Measurements from ENCODE around the gene CORO1C. TPM values are rescaled to one million over a fixed set of nuclear protein-coding genes. Genes with fewer than 3 reads are reported as not detected.

Gene CORO1C
- polyA plus RNA-seq, 2 of the 4 experiments (the other 2 are of a cell fraction), result 166 to 245 TPM

DNA sequence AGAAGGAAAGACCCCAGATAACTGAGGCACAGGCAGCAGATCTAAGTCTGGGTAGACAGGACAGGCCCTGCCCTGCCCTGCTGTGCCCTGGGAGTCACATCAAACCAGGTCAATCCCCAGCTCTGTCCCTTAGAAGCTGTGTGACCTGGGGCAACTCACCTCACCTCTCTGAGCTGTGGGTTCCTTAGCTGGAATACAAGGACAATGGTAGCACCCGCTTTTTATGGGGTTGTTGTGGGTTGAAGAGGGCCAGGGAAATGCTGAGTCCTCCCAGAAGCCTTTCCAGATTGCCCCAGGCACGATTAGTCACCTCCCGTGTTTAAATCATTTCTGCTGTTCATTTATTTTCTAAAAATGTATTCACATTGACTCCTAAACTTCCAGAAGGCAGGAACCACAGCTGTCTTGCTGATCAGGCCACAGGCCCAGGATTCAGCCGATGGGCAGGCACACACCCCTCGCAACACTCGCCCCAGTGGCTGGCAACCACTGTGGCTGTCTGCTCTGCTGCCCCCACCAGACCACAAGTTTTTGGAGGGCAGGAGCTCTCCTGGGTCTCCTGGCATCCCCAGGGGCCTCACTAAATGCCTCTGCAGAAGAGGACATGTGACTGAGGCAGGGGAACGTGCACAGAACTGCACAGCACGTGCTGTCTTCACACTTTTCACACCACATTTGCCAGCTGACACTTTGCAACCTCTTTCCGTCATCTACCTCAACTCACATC, 100.7 kb downstream of the CORO1C start:
- CTCF ChIA-PET, result interaction anchor here (1.3 to 17.1 kb wide), 3 partner anchors 11 to 67 kb away, joined by 4 to 178 read pairs (median 8); no protein-coding TSS in a partner anchor
- ATAC-seq, result peak; percentile 6 to 20; a peak in 3 of 6 replicates
- H3K4me2 ChIP-seq, result peak overlapping the region; percentile 61
- no peak overlapping the region for H3K4me3 ChIP-seq
- H3K4me1 ChIP-seq, result peaks cover 43% of the 10 kb centered on the region
- no peak for FAIRE-seq
- POLR2A ChIA-PET, result interaction anchor here (0.8 to 1.4 kb wide), 2 partner anchors 10 to 68 kb away, joined by 3 to 5 read pairs; partner anchors contain the start of gene ISCU
- TF ChIP-seq ZFP36 (IDR thresholded peaks at IDR 0.05; ENCODE audit: borderline replicate concordance, partially characterized antibody), result peak; percentile 61
- TF ChIP-seq, protein P1, sequence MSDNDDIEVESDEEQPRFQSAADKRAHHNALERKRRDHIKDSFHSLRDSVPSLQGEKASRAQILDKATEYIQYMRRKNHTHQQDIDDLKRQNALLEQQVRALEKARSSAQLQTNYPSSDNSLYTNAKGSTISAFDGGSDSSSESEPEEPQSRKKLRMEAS (IDR thresholded peaks at IDR 0.05), result 0 out of 2 replicates have a peak, but pooled peaks have one; percentile 17
- TF ChIP-seq NR3C1 (IDR thresholded peaks at IDR 0.05), result no peak
- no peak for TF ChIP-seq FOSL2 (IDR thresholded peaks at IDR 0.05)
- TF ChIP-seq FOSL2 (CRISPR knock-in tag; IDR thresholded peaks at IDR 0.05), result peak; percentile 39; the same call in 1 of the 2 replicates
- no peak for TF ChIP-seq RAD21 (conservative IDR thresholded peaks at IDR 0.05 in 1 of 2, IDR thresholded peaks at IDR 0.05 in 1 of 2)
- no peak for TF ChIP-seq HOXB5 (CRISPR knock-in tag; IDR thresholded peaks at IDR 0.05)
- no peak for DNase-seq (ENCODE audit: low read depth in 1 of 2, low spot score in 1 of 2)
- H3K9me3 ChIP-seq, result no peaks in the 10 kb centered on the region
- 58% methylated on average over 9 of the region's 9 CpGs for WGBS (ENCODE audit: missing lambda C conversion rate)
- peak overlapping the region; percentile 43 to 85; a peak in 5 of 6 replicates for H3K27ac ChIP-seq

DNA sequence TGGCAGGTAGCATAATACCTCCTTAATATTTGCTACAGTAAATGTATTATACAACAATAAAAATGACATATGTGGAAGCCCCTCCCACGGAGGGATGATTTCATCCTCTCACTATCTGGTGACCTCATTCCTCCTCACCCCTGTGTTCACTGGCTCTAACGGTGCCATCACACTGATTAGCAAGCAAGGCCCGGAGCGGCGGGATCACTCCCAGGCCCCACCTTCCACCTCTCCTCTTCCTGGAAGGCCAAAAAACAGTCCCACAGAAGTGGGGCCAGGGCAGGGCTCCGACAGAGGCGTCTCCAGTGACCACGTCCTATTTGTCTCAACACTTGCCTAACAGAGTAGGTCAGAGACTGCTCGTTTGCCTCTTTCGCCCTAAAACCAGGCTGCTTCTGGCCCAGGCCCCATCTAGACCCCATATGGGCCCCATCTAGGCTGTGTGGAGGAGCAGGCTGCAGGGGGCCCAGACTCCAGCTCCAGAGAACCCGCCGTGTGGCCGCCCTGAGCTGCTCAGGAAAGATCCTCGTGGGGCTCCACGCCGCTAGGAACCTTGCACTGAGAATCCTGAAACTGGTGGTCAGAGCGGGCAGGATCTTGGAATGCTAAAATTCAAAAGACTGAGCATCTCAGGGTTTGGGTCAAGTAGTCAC, 101.4 kb downstream of the CORO1C start:
- DNase-seq (ENCODE audit: low read depth in 1 of 2, low spot score in 1 of 2) (peak in 1 of 2 experiments; percentile 58), ATAC-seq (peak; percentile 58 to 60; a peak in 5 of 6 replicates), FAIRE-seq (no peak)
- H3K27ac ChIP-seq, result peak overlapping the region; percentile 43 to 85
- TF ChIP-seq HOXB13 (CRISPR knock-in tag; IDR thresholded peaks at IDR 0.05; ENCODE audit: low read depth) (no peak), RFX5 (IDR thresholded peaks at IDR 0.05) (0 out of 2 replicates have a peak, but pooled peaks have one; percentile 31)
- no peak overlapping the region for H3K4me3 ChIP-seq
- ChIA-PET CTCF (interaction anchor here (1.0 to 17.1 kb wide), 3 partner anchors 11 to 463 kb away, joined by 4 to 178 read pairs (median 8); no protein-coding TSS in a partner anchor), POLR2A (no interaction called here)
- H3K9me3 ChIP-seq, result no peaks in the 10 kb centered on the region
- H3K4me1 ChIP-seq, result peaks cover 43% of the 10 kb centered on the region
- peak overlapping the region; percentile 61 for H3K4me2 ChIP-seq
- WGBS (ENCODE audit: missing lambda C conversion rate), result 69% methylated on average over 16 of the region's 17 CpGs

DNA sequence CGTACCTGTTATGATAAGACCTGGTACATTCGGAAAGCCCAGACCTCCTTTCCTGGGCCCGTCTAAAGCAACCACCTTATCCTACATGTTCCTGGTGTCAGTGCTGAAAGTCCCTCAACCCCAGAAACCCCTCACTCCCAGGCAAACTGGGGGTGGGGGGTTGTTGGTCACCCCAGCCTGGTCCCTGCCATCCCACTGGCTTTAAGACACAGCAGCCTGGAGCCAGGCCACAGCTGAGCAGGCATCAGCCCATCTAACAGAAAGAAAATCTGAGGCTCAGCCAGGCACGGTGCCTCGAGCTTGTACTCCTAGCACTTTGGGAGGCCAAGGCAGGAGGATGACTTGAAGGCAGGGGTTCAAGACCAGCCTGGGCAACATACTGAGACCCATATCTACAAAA, 102.2 kb downstream of the CORO1C start:
- DNase-seq (ENCODE audit: low read depth in 1 of 2, low spot score in 1 of 2) (no peak), FAIRE-seq (no peak), ATAC-seq (no peak)
- WGBS (ENCODE audit: missing lambda C conversion rate), result 96% methylated on average over 5 of the region's 5 CpGs
- Histone ChIP-seq H3K9me3 (no peaks in the 10 kb centered on the region), H3K4me1 (peaks cover 38% of the 10 kb centered on the region), H3K4me2 (peak overlapping the region; percentile 61), H3K4me3 (no peak overlapping the region), H3K27ac (peak overlapping the region; percentile 59 to 85; a peak in 5 of 6 replicates)
- TF ChIP-seq HOXB5 (CRISPR knock-in tag; IDR thresholded peaks at IDR 0.05) (no peak), ZSCAN20 (CRISPR knock-in tag; IDR thresholded peaks at IDR 0.05) (no peak), HDAC2 (IDR thresholded peaks at IDR 0.05) (no peak), ZNF302 (CRISPR knock-in tag; IDR thresholded peaks at IDR 0.05) (no peak)
- TF ChIP-seq, protein P2, sequence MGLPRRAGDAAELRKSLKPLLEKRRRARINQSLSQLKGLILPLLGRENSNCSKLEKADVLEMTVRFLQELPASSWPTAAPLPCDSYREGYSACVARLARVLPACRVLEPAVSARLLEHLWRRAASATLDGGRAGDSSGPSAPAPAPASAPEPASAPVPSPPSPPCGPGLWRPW (IDR thresholded peaks at IDR 0.05), result no peak
- POLR2A ChIA-PET, result no interaction called here
- CTCF ChIA-PET, result interaction anchor here (1.0 to 17.1 kb wide), 4 partner anchors 11 to 463 kb away, joined by 4 to 178 read pairs (median 6); no protein-coding TSS in a partner anchor

DNA sequence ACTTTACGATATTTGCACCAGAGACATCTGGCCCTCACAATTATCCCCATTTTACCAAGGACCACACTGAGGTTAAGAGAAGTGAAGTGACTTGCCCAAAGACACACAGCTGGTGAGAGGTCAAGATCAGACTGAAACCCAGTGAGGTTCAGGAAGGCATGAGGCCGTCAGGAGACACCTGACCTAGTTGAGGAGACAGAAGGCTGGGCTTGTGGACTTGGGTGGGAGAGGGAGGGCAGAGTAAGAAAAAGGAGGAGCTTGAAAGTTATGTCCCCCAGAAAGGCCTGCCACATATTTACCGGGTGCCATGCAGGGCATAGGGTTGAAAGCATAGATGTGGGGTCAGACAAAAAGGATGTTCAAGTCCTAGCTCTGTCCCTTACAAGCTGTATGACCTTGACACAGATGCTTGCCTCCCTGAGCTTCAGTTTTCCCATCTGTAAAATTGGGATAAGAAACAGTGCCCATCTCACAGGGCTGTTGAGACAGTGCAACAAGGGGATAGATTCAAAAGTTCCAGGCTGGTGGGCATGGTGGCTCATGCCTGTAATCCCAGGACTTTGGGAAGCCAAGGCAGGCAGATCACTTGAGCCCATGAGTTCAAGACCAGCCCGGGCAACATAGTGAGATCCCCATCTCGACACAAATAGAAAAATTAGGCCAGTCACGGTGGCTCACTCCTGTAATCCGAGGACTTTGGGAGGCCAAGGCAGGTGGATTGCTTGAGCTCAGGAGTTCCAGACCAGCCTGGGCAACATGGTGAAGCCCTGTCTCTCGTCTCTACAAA, 104.0 kb downstream of the CORO1C start:
- FAIRE-seq (no peak), DNase-seq (ENCODE audit: low read depth in 1 of 2, low spot score in 1 of 2) (no peak), ATAC-seq (no peak)
- H3K27ac ChIP-seq, result peak overlapping the region in 1 of 2 experiments; percentile 85; a peak in 3 of 6 replicates
- H3K4me1 ChIP-seq, result peaks cover 33% of the 10 kb centered on the region
- TF ChIP-seq, protein P3, sequence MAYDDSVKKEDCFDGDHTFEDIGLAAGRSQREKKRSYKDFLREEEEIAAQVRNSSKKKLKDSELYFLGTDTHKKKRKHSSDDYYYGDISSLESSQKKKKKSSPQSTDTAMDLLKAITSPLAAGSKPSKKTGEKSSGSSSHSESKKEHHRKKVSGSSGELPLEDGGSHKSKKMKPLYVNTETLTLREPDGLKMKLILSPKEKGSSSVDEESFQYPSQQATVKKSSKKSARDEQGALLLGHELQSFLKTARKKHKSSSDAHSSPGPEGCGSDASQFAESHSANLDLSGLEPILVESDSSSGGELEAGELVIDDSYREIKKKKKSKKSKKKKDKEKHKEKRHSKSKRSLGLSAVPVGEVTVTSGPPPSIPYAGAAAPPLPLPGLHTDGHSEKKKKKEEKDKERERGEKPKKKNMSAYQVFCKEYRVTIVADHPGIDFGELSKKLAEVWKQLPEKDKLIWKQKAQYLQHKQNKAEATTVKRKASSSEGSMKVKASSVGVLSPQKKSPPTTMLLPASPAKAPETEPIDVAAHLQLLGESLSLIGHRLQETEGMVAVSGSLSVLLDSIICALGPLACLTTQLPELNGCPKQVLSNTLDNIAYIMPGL (CRISPR knock-in tag; IDR thresholded peaks at IDR 0.05; ENCODE audit: borderline replicate concordance), result no peak
- no peak for TF ChIP-seq MAZ (IDR thresholded peaks at IDR 0.05; ENCODE audit: borderline replicate concordance, low read depth, low read length)
- H3K9me3 ChIP-seq, result no peaks in the 10 kb centered on the region
- H3K4me3 ChIP-seq, result no peak overlapping the region
- CTCF ChIA-PET, result interaction anchor here (1.1 to 17.1 kb wide), 6 partner anchors 9 to 176 kb away, joined by 3 to 178 read pairs (median 4); no protein-coding TSS in a partner anchor
- WGBS (ENCODE audit: missing lambda C conversion rate), result 90% methylated on average over 8 of the region's 8 CpGs
- no peak overlapping the region for H3K4me2 ChIP-seq
- POLR2A ChIA-PET, result no interaction called here
